Activated T-helper 17 cell treated with anti-CD3 and anti-CD28 coated beads, Interleukin-2, amount 50 U/mL, for 72 hours (primary cell): ENCODE data around the gene TSPAN5. TPM values are rescaled to one million over a fixed set of nuclear protein-coding genes. Genes with fewer than 3 reads are reported as not detected.

Experiments
- ATAC-seq: fragments of 150-1000 bp; cut with Tn5 transposase; replicated peaks from 2 replicates; pipeline ENCODE4 v1.10.0; 2021; ENCODE audit warnings: mild to moderate bottlenecking, moderate library complexity
- H3K27ac Mint-ChIP-seq: one replicate; pipeline ENCODE4 v1.8.0; 2022; ENCODE audit warnings: mixed read lengths
- H3K27me3 Mint-ChIP-seq: one replicate; pipeline ENCODE4 v1.8.0; 2022; ENCODE audit warnings: mixed read lengths
- H3K36me3 Mint-ChIP-seq: one replicate; pipeline ENCODE4 v1.8.0; 2022; ENCODE audit warnings: low read depth, mild to moderate bottlenecking, mixed read lengths
- H3K4me1 Mint-ChIP-seq: one replicate; pipeline ENCODE4 v1.8.0; 2022; ENCODE audit warnings: mixed read lengths
- H3K4me3 Mint-ChIP-seq: one replicate; pipeline ENCODE4 v1.8.0; 2022; ENCODE audit warnings: mild to moderate bottlenecking, mixed read lengths
- H3K9me3 Mint-ChIP-seq: one replicate; pipeline ENCODE4 v1.8.0; 2022; ENCODE audit warnings: mixed read lengths
- total RNA-seq, 2 donors: library from RNA; stranded (reverse); gene quantifications; one replicate each; pipeline ENCODE4 v1.2.3, GENCODE V29; 2022

Gene TSPAN5
- total RNA-seq, 2 donors from 2014 or later, result 17.8 to 19.0 TPM

GRCh38 chr4:98625920-98626319, 32.5 kb downstream of the TSPAN5 start:
- Mint-ChIP-seq H3K9me3 (no peaks in the 10 kb centered on the region), H3K36me3 (no peaks in the 10 kb centered on the region), H3K27ac (peak overlapping the region; percentile 33), H3K4me3 (peak overlapping the region; percentile 55), H3K4me1 (peaks cover 40% of the 10 kb centered on the region), H3K27me3 (no peaks in the 10 kb centered on the region)
- no peak for ATAC-seq

- Mint-ChIP-seq H3K4me3 (peak overlapping the region; percentile 55), H3K27me3 (no peaks in the 10 kb centered on the region), H3K27ac (peak overlapping the region; percentile 33), H3K36me3 (no peaks in the 10 kb centered on the region), H3K9me3 (no peaks in the 10 kb centered on the region), H3K4me1 (peaks cover 43% of the 10 kb centered on the region)
- ATAC-seq, result no peak
Observed at GRCh38 chr4:98625399-98625798, 33.0 kb downstream of the TSPAN5 start.

- Mint-ChIP-seq H3K4me3 (peak overlapping the region; percentile 15), H3K9me3 (no peaks in the 10 kb centered on the region), H3K36me3 (no peaks in the 10 kb centered on the region), H3K4me1 (peaks cover 45% of the 10 kb centered on the region), H3K27me3 (no peaks in the 10 kb centered on the region), H3K27ac (no peak overlapping the region)
- ATAC-seq, result no peak
Observed at GRCh38 chr4:98624642-98625041, 33.8 kb downstream of the TSPAN5 start.

DNA sequence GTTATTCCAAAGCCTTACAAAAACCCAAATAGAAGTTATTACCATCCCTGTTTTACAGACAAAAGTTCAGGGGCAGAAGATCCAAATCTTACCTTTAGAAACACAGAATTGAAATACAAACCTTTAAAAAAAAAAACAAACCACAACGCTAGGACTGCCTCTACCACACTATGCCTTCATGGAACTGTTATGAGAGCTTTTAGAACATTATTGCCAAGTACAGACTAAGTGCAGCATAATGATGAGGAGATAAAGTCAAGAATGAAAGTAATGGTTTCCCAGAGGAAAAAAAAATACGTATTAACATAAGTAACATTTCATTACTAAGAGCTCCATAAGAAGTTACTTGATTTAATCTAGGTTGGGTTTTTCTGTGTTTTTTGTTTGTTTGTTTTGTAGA, 34.3 kb downstream of the TSPAN5 start:
- Mint-ChIP-seq H3K27ac (no peak overlapping the region), H3K36me3 (no peaks in the 10 kb centered on the region), H3K4me1 (peaks cover 45% of the 10 kb centered on the region), H3K27me3 (no peaks in the 10 kb centered on the region), H3K9me3 (no peaks in the 10 kb centered on the region), H3K4me3 (peak overlapping the region; percentile 15)
- no peak for ATAC-seq

DNA sequence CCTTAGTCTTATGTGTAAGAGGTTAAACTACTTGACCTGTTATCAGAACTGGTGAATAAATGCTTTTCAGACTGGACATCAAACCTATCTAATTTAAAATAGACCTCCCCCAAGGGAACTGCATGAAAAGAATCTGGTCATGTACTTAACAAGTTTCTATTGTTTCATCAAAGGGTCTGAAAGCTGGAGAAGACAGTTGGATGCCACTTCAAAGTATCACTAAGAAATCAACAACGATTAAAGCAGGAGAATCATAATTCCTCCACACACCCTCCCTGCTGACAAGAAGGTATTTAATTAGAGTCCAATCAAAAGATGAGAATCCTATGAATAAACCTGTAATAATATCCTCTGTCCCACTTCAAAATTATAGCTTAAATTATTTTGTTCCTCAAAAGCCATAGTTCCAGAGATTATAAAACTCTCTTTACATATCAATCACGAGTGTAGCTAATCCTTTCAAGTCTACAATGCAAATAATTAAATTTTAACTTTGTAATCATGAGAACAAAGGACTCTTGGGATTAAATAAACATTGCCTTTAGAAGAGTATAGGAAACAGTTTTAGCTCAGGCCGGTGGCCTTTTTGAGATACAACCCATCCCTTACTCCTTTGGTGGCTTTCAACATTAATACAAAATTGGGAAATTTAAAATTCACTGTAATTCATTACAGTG, 35.1 kb downstream of the TSPAN5 start:
- Mint-ChIP-seq H3K4me1 (peaks cover 40% of the 10 kb centered on the region), H3K27me3 (no peaks in the 10 kb centered on the region), H3K4me3 (no peak overlapping the region), H3K27ac (no peak overlapping the region), H3K9me3 (no peaks in the 10 kb centered on the region), H3K36me3 (no peaks in the 10 kb centered on the region)
- no peak for ATAC-seq

- no peak for ATAC-seq
- no peak overlapping the region for H3K27ac Mint-ChIP-seq
- peaks cover 28% of the 10 kb centered on the region for H3K4me1 Mint-ChIP-seq
- no peaks in the 10 kb centered on the region for H3K9me3 Mint-ChIP-seq
- no peak overlapping the region for H3K4me3 Mint-ChIP-seq
- no peaks in the 10 kb centered on the region for H3K27me3 Mint-ChIP-seq
- no peaks in the 10 kb centered on the region for H3K36me3 Mint-ChIP-seq
Observed at GRCh38 chr4:98620087-98620784, 38.2 kb downstream of the TSPAN5 start.

DNA sequence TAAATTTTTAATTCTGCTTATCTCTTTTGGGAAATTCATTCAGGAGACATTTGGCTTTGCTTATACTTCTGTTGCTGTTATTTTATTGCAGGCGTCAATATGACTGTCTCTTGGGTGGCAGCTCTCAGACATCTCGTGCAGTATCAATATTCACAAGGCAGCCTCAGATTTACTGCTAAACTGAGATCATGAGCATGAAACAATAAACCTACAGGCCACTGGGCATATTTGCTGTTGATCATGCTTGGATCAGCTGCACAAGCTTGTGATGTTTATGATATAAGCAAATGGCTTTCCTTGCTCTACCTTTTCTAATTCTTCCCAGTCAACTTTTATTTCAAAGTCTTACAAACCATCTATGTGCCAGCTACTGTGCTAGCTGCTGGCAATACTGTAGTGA, 39.2 kb downstream of the TSPAN5 start:
- H3K36me3 Mint-ChIP-seq, result no peaks in the 10 kb centered on the region
- H3K27me3 Mint-ChIP-seq, result no peaks in the 10 kb centered on the region
- peaks cover 26% of the 10 kb centered on the region for H3K4me1 Mint-ChIP-seq
- no peak overlapping the region for H3K27ac Mint-ChIP-seq
- no peak for ATAC-seq
- no peaks in the 10 kb centered on the region for H3K9me3 Mint-ChIP-seq
- H3K4me3 Mint-ChIP-seq, result no peak overlapping the region

GRCh38 chr4:98618680-98619079, 39.7 kb downstream of the TSPAN5 start:
- H3K4me1 Mint-ChIP-seq, result peaks cover 27% of the 10 kb centered on the region
- H3K27me3 Mint-ChIP-seq, result no peaks in the 10 kb centered on the region
- ATAC-seq, result no peak
- H3K9me3 Mint-ChIP-seq, result no peaks in the 10 kb centered on the region
- H3K27ac Mint-ChIP-seq, result no peak overlapping the region
- H3K36me3 Mint-ChIP-seq, result no peaks in the 10 kb centered on the region
- H3K4me3 Mint-ChIP-seq, result no peak overlapping the region

DNA sequence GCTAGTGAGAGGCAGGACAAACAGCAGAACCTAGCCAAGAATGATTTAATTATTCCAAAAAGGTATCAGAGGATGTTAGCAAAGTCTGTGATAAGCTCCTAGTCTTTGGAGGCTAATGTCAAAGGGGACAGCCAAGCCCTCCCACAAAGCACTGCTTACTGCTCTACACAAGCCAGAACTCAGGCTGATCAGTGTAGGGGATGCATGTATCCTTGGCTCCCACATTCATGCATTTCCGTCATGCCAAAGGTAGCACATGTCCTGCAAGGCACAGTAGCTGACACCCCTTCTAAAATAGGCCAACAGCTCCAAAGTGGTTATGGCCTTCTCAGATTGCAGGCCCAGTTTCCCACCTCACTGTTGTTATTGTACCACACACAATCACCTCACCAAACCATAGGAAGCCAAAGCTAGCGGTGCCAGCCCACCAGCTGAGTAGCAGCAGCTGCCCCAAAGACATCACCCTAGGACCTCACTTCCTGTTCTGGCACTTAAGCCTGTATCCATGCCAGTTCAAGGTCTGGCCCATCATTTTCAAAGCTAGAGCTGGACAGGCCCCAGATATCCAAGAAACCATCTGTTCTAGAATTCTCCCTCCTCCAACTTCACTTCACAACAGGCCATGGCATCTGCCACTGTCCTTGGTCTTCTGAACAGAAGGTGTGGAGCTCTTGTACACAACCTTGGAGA, 40.9 kb downstream of the TSPAN5 start:
- no peak overlapping the region for H3K4me3 Mint-ChIP-seq
- ATAC-seq, result no peak
- no peaks in the 10 kb centered on the region for H3K36me3 Mint-ChIP-seq
- no peaks in the 10 kb centered on the region for H3K9me3 Mint-ChIP-seq
- peaks cover 39% of the 10 kb centered on the region for H3K4me1 Mint-ChIP-seq
- no peak overlapping the region for H3K27ac Mint-ChIP-seq
- H3K27me3 Mint-ChIP-seq, result no peaks in the 10 kb centered on the region

GRCh38 chr4:98615991-98616390, 42.4 kb downstream of the TSPAN5 start:
- H3K27me3 Mint-ChIP-seq, result no peaks in the 10 kb centered on the region
- H3K4me1 Mint-ChIP-seq, result peaks cover 51% of the 10 kb centered on the region
- H3K27ac Mint-ChIP-seq, result no peak overlapping the region
- H3K4me3 Mint-ChIP-seq, result no peak overlapping the region
- H3K9me3 Mint-ChIP-seq, result no peaks in the 10 kb centered on the region
- no peak for ATAC-seq
- no peaks in the 10 kb centered on the region for H3K36me3 Mint-ChIP-seq

DNA sequence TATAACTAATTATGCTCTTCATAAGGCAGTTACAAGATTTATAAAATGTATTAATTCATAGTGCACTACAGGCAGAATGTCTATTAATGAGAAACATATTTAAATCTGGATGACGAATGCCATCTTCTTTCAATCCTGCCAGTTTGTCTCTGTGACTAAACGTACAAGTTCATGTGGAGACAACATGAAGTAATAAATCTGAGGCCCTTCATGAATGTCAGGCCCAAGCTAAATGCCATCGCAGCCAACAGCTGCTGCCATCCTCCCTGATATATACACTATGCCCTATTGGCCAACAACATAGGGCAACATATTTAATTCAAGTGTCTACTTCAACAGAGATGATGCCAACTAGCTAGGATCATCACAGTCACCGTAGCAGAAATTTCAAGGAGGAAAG, 43.7 kb downstream of the TSPAN5 start:
- H3K4me3 Mint-ChIP-seq, result no peak overlapping the region
- H3K4me1 Mint-ChIP-seq, result peaks cover 47% of the 10 kb centered on the region

GRCh38 chr4:98614094-98614493, 44.3 kb downstream of the TSPAN5 start:
- Mint-ChIP-seq H3K36me3 (no peaks in the 10 kb centered on the region), H3K4me3 (no peak overlapping the region), H3K27me3 (no peaks in the 10 kb centered on the region), H3K4me1 (peaks cover 47% of the 10 kb centered on the region), H3K27ac (no peak overlapping the region), H3K9me3 (no peaks in the 10 kb centered on the region)
- ATAC-seq, result no peak

More for the DNA sequence above, 43.7 kb downstream of the TSPAN5 start:
- Mint-ChIP-seq H3K9me3 (no peaks in the 10 kb centered on the region), H3K27me3 (no peaks in the 10 kb centered on the region), H3K27ac (no peak overlapping the region), H3K36me3 (no peaks in the 10 kb centered on the region)
- no peak for ATAC-seq

DNA sequence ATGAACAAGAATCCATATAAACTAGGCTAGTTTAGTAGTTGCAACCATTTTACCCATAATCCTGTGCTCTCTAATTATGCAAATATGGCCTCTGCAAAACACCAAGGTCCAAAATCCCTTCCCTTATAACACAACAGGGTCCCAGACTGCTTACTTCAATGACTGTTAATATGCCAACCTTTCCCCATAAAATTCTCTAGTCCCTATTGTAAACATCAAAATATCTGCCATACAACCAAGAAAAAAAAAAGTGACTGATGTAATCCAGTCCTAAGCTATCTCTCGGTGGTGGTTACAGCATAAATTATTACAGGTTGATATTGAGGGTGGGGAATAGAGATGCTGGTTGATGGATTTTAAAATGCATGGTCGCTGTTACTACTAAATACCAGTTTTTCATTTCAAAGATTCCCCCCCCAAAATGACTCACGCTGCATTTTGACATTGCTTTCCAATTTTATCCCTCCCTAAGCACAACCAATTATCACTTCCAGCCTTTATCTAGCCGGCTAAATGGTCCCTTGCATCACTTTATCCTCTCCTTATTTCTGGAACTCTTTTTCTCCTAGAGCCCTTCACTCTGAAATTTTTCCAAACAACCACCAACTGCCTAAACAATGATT, 44.8 kb downstream of the TSPAN5 start:
- Mint-ChIP-seq H3K27ac (no peak overlapping the region), H3K9me3 (no peaks in the 10 kb centered on the region), H3K27me3 (no peaks in the 10 kb centered on the region), H3K4me3 (no peak overlapping the region), H3K36me3 (no peaks in the 10 kb centered on the region), H3K4me1 (peaks cover 51% of the 10 kb centered on the region)
- no peak for ATAC-seq

DNA sequence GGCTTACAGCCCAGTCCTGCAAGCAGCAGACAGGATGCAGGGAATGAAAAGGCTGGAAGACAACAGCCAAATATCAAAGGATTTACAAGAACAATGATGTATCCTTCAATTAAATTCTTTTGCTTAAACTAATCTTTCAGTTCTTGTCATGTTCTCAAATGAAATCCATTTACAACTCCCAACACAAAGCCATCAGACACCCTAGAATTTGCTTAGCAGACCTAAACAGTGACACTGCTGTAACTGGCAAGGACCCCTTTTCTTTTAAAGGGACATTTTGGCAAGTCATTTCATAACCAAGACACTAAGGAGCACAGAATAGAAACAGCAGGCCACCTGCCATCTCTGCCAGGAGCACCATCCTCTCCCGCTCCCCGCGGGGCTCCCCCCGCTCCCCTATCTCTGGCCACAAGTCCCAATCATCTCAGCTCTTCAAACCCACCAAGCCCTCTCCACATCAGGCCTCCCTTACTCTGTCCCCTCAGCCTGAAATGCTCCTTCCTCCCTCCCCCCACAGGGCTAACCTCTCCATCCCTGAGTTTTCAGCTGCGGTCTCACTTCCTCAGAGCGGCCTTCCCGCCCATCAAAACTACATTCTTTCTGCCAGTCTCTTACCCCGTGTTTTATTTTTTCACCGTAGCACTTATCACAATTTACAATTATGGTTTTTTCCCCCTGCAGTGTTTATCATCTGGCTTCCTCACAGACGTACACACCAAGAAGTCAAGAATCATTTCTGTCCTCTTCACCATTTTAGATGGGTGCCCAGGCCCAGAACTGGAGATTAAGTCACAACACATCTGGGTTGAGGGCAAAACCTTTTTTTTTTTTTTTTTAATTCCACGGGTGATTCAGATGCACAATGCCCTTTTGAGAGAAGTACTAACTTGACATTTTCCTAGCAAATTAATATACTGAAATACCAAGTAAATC, 45.8 kb downstream of the TSPAN5 start:
- Mint-ChIP-seq H3K4me1 (peaks cover 49% of the 10 kb centered on the region), H3K9me3 (no peaks in the 10 kb centered on the region)

More for the DNA sequence above, 45.8 kb downstream of the TSPAN5 start:
- Mint-ChIP-seq H3K4me3 (no peak overlapping the region), H3K36me3 (no peaks in the 10 kb centered on the region), H3K27ac (peak overlapping the region; percentile 26), H3K27me3 (no peaks in the 10 kb centered on the region)
- ATAC-seq, result peak; percentile 9
